GM12892 (cell line): Measurements from ENCODE around the gene AOPEP.

ENCODE experiments used
- POLR2A ChIP-seq: IDR thresholded peaks from 2 replicates; pipeline ENCODE4 v1.6.1; 2011; ENCODE audit warnings: low read depth, low read length, control low read depth
- POLR2AphosphoS5 ChIP-seq: IDR thresholded peaks from 2 replicates; pipeline ENCODE4 v1.6.1; 2011; ENCODE audit warnings: low read depth, low read length, control low read depth

- TF ChIP-seq POLR2AphosphoS5 (no peak), POLR2A (no peak)
Measured at GRCh38 chr9:94981723-94982090, 255.2 kb downstream of the AOPEP start.
